H1 (cell line): ENCODE results near the gene GABRG3. TPM values are rescaled to one million over a fixed set of nuclear protein-coding genes. Genes with fewer than 3 reads are reported as not detected.
A peak's percentile ranks its signal among the peaks of the same experiment; 100 is the strongest.

Source experiments
- CTCF ChIA-PET: fragments of 300-600 bp; sonication (Branson Sonifier 250); formaldehyde crosslinking; loops from one replicate; lab custom pipeline; 2021; ENCODE audit not compliant: partially characterized antibody; lab: Charles Lee
- POLR2A ChIA-PET: fragments of 300-600 bp; sonication (Branson Sonifier 250); formaldehyde crosslinking; loops from one replicate; lab custom pipeline; 2021; ENCODE audit warnings: inconsistent platforms; ENCODE audit not compliant: partially characterized antibody; lab: Charles Lee
- DNase-seq, 2 experiments: peaks; one replicate each; pipeline versions ENCODE4 v3.0.0 to v3.0.0-alpha.2; 2010 to 2022; ENCODE audit warnings: low spot score in 2 of 2, low read depth in 1 of 2, mixed read lengths in 1 of 2
- FAIRE-seq: peaks from 2 replicates; lab custom pipeline; 2011; peaks lifted over from hg19 to GRCh38; lab: Jason Lieb, UNC
- H2AFZ ChIP-seq: 2 replicates; pipeline ENCODE4 v1.8.1; 2012; ENCODE audit warnings: low read length, inconsistent platforms
- H2AK5ac ChIP-seq: 2 replicates; pipeline ENCODE4 v1.6.1; 2013; ENCODE audit warnings: low read depth, low read length
- H2BK120ac ChIP-seq: replicated peaks from 2 replicates; pipeline ENCODE3; 2013; ENCODE audit warnings: low read depth, low read length, inconsistent platforms
- H2BK12ac ChIP-seq: 2 replicates; pipeline ENCODE4 v1.6.1; 2013; ENCODE audit warnings: low read depth, low read length
- H2BK15ac ChIP-seq: 2 replicates; pipeline ENCODE4 v1.6.1; 2013; ENCODE audit warnings: low read length
- H2BK20ac ChIP-seq: 2 replicates; pipeline ENCODE4 v1.6.1; 2013; ENCODE audit warnings: low read length
- H2BK5ac ChIP-seq: 2 replicates; pipeline ENCODE4 v1.6.1; 2013; ENCODE audit warnings: low read depth, low read length
- H3K14ac ChIP-seq: 2 replicates; pipeline ENCODE4 v1.6.1; 2013; ENCODE audit warnings: inconsistent platforms; ENCODE audit not compliant: insufficient read length
- H3K18ac ChIP-seq: 2 replicates; pipeline ENCODE4 v1.6.1; 2013; ENCODE audit warnings: low read length; ENCODE audit errors: extremely low read depth
- H3K23ac ChIP-seq: 2 replicates; pipeline ENCODE4 v1.6.1; 2013; ENCODE audit warnings: inconsistent platforms; ENCODE audit not compliant: insufficient read length
- H3K23me2 ChIP-seq: 2 replicates; pipeline ENCODE4 v1.6.1; 2013; ENCODE audit warnings: low read depth, low read length
- H3K27ac ChIP-seq: 2 replicates; pipeline ENCODE4 v1.6.1; 2011; ENCODE audit warnings: low read depth, low read length, inconsistent platforms
- H3K27me3 ChIP-seq, 4 experiments: replicated peaks in 1 of 4; 1 replicate in 1 of 4; 2 replicates in 3 of 4; pipeline versions ENCODE4 v1.6.1 to v1.8.1; 2011 to 2013; ENCODE audit warnings: low read length in 3 of 4, mild to moderate bottlenecking in 3 of 4, inconsistent platforms in 2 of 4, mixed read lengths in 2 of 4, moderate library complexity in 1 of 4; ENCODE audit not compliant: control insufficient read depth in 3 of 4, insufficient read depth in 3 of 4; ENCODE audit errors: extremely low read depth in 1 of 4
- H3K36me3 ChIP-seq, 4 experiments: 2 replicates each; pipeline versions ENCODE4 v1.6.1 to v1.8.1; 2011 to 2013; ENCODE audit warnings: mild to moderate bottlenecking in 4 of 4, low read length in 3 of 4, moderate library complexity in 2 of 4, control low read depth in 1 of 4, inconsistent platforms in 1 of 4; ENCODE audit not compliant: insufficient read depth in 4 of 4, control insufficient read depth in 2 of 4
- H3K4ac ChIP-seq: replicated peaks from 2 replicates; pipeline ENCODE3; 2013; ENCODE audit warnings: low read length, low read depth, mixed read lengths, inconsistent platforms; ENCODE audit not compliant: insufficient read length
- H3K4me1 ChIP-seq, 4 experiments: replicated peaks in 1 of 4; 1 replicate in 1 of 4; 2 replicates in 3 of 4; pipeline versions ENCODE4 v1.6.1 to v1.8.1; 2011 to 2013; ENCODE audit warnings: low read length in 3 of 4, inconsistent platforms in 2 of 4, mixed read lengths in 1 of 4; ENCODE audit not compliant: insufficient read depth in 4 of 4, control insufficient read depth in 3 of 4
- H3K4me2 ChIP-seq, 2 experiments: 2 replicates each; pipeline versions ENCODE4 v1.6.1 to v1.8.1; 2011 to 2013; ENCODE audit warnings: low read depth in 2 of 2, low read length in 2 of 2, control low read depth in 1 of 2, inconsistent platforms in 1 of 2, mild to moderate bottlenecking in 1 of 2; ENCODE audit not compliant: insufficient read depth in 1 of 2
- H3K4me3 ChIP-seq, 4 experiments: fragments of 200-600, 300-600 bp in 1 of 4; sonication (generic), shearing (Covaris generic), sonication (Bioruptor Twin) in 1 of 4; 2 replicates each; pipeline versions ENCODE4 v1.5.1 to v1.8.1; 2011 to 2016; ENCODE audit warnings: low read length in 4 of 4, low read depth in 3 of 4, control low read depth in 2 of 4, inconsistent platforms in 2 of 4, mild to moderate bottlenecking in 2 of 4, mixed read lengths in 1 of 4, moderate library complexity in 1 of 4; ENCODE audit not compliant: insufficient read depth in 2 of 4; ENCODE audit errors: extremely low read depth in 1 of 4
- H3K56ac ChIP-seq: replicated peaks from 2 replicates; pipeline ENCODE3; 2013; ENCODE audit warnings: low read depth, mild to moderate bottlenecking, mixed read lengths, low read length, inconsistent platforms; ENCODE audit not compliant: insufficient read length
- H3K79me1 ChIP-seq: 2 replicates; pipeline ENCODE4 v1.6.1; 2013; ENCODE audit warnings: low read depth, low read length, control low read depth
- H3K79me2 ChIP-seq, 2 experiments: 2 replicates each; pipeline versions ENCODE4 v1.6.1 to v1.8.1; 2012 to 2013; ENCODE audit warnings: low read length in 2 of 2, mild to moderate bottlenecking in 2 of 2, inconsistent platforms in 1 of 2; ENCODE audit not compliant: insufficient read depth in 2 of 2, control insufficient read depth in 1 of 2
- H3K9ac ChIP-seq, 4 experiments: replicated peaks in 1 of 4; 1 replicate in 1 of 4; 2 replicates in 3 of 4; pipeline versions ENCODE4 v1.6.1 to v1.8.1; 2011 to 2013; ENCODE audit warnings: low read depth in 3 of 4, low read length in 3 of 4, control low read depth in 2 of 4, mild to moderate bottlenecking in 2 of 4, moderate library complexity in 2 of 4, inconsistent platforms in 1 of 4; ENCODE audit errors: extremely low read depth in 1 of 4
- H3K9me3 ChIP-seq, 2 experiments: 2 replicates each; pipeline versions ENCODE4 v1.6.1 to v1.8.1; 2012 to 2013; ENCODE audit warnings: mild to moderate bottlenecking in 2 of 2, moderate library complexity in 2 of 2, control low read depth in 1 of 2, inconsistent platforms in 1 of 2, low read depth in 1 of 2, low read length in 1 of 2, mixed read lengths in 1 of 2; ENCODE audit not compliant: insufficient read depth in 2 of 2
- H4K20me1 ChIP-seq, 2 experiments: replicated peaks in 1 of 2; 2 replicates each; pipeline versions ENCODE3 to v1.8.1; 2011 to 2013; ENCODE audit warnings: inconsistent platforms in 2 of 2, low read length in 2 of 2, mild to moderate bottlenecking in 1 of 2; ENCODE audit not compliant: insufficient read depth in 2 of 2, control insufficient read depth in 1 of 2
- H4K5ac ChIP-seq: 2 replicates; pipeline ENCODE4 v1.6.1; 2013; ENCODE audit warnings: low read length, low read depth, mixed read lengths, inconsistent platforms; ENCODE audit not compliant: insufficient read length
- H4K8ac ChIP-seq: 2 replicates; pipeline ENCODE4 v1.8.0; 2013; ENCODE audit warnings: mild to moderate bottlenecking, moderate library complexity, low read length, inconsistent platforms; ENCODE audit not compliant: insufficient read depth; ENCODE audit errors: extremely low read depth
- H4K91ac ChIP-seq: replicated peaks from 2 replicates; pipeline ENCODE3; 2013; ENCODE audit warnings: low read length, mixed read lengths, inconsistent platforms; ENCODE audit not compliant: insufficient read length
- BCL11A ChIP-seq, 2 experiments: IDR thresholded peaks; one replicate each; pipeline ENCODE4 v1.6.1; 2011; ENCODE audit warnings: low read depth in 2 of 2, low read length in 2 of 2, mild to moderate bottlenecking in 2 of 2
- CTCF ChIP-seq, 3 experiments: IDR thresholded peaks; 1 replicate in 2 of 3; 2 replicates in 1 of 3; pipeline versions ENCODE4 v1.5.1 to v1.6.1; 2011; ENCODE audit warnings: low read length in 3 of 3, mild to moderate bottlenecking in 3 of 3, inconsistent platforms in 2 of 3, low read depth in 1 of 3, moderate library complexity in 1 of 3; ENCODE audit not compliant: insufficient read depth in 1 of 3; ENCODE audit errors: control extremely low read depth in 1 of 3
- HDAC2 ChIP-seq, 2 experiments: fragments of 300-600 bp in 1 of 2; sonication (generic) in 1 of 2; IDR thresholded peaks; 2 replicates each; pipeline ENCODE4 v1.6.1; 2011 to 2012; ENCODE audit warnings: low read depth in 2 of 2, low read length in 2 of 2, mild to moderate bottlenecking in 2 of 2, moderate library complexity in 2 of 2, borderline replicate concordance in 1 of 2, inconsistent platforms in 1 of 2
- RAD21 ChIP-seq, 2 experiments: IDR thresholded peaks in 1 of 2; conservative IDR thresholded peaks in 1 of 2; 2 replicates each; pipeline ENCODE4 v1.6.1; 2011; ENCODE audit warnings: low read depth in 2 of 2, low read length in 2 of 2, improper control_type of control experiment in 1 of 2, inconsistent platforms in 1 of 2, mild to moderate bottlenecking in 1 of 2, moderate library complexity in 1 of 2
- YY1 ChIP-seq: IDR thresholded peaks from 2 replicates; pipeline ENCODE4 v1.6.1; 2011; ENCODE audit warnings: low read depth, mild to moderate bottlenecking, low read length
- WGBS, 2 experiments: shearing (Covaris generic) in 1 of 2; methylation state at CpG; one replicate each; pipeline versions ENCODE4 v1.1.6 to v1.1.7; 2013 to 2015; ENCODE audit warnings: low lambda C conversion rate in 2 of 2, mixed read lengths in 2 of 2, inconsistent platforms in 1 of 2, low coverage in 1 of 2, missing lambda C conversion rate in 1 of 2; ENCODE audit not compliant: insufficient replicate concordance in 2 of 2, insufficient coverage in 1 of 2, insufficient read length in 1 of 2; ENCODE audit errors: extremely low coverage in 1 of 2, missing lambda C conversion rate in 1 of 2; 5-methylcytosine and 5-hydroxymethylcytosine counted together
- polyA plus RNA-seq, 7 experiments: library from polyadenylated mRNA; depleted of rRNA in 3 of 7; stranded (reverse) in 5 of 7; unstranded in 2 of 7; fragments of >200 nt in 5 of 7; fragments of 200-250 nt in 2 of 7; gene quantifications; 1 replicate in 5 of 7; 2 replicates in 1 of 7; 4 replicates in 1 of 7; pipeline versions ENCODE4 v1.2.1 to v1.2.3, GENCODE V29; 2011 to 2013; ENCODE audit warnings: missing spikeins in 2 of 7, mixed read lengths in 2 of 7
- total RNA-seq: library from RNA; stranded (reverse); fragmentation: NEBNext Ultra II Directional; extraction: Animal tissue kit (Norgen Biotek cat#: 25700); gene quantifications from 2 replicates; pipeline ENCODE4 v1.2.1, GENCODE V29; 2021

GABRG3 gene
- total and polyA plus RNA-seq, 2 of the 8 experiments (the other 6 are each of a cell fraction or from before 2014, with no cell fraction given): 0.17 to 0.80 TPM

DNA sequence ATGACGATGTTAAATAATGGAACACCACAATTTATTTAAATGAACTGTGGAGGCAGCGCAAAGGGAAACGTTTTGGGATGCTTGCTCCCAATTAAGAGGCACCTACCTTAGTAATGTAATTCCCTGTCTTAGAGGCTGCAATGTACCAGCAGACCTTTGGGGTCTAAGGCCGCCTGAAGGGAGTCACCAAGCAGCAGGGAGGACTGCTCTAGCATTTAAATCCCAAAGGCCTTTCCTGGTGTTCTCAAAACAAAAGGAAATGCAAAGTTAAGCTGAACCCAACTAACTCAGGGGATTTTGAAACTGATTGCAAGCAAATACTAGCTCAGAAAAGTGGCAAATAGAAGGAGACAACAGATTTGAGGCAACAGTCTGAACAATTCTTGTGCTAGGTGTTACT, 510.8 kb downstream of the GABRG3 start:
- 6% methylated on average over 4 of the region's 4 CpGs; no CpG with 5 or more reads in 1 of the 2 experiments for WGBS, 2 experiments
- H2BK20ac ChIP-seq: no peak overlapping the region
- H2BK12ac ChIP-seq: no peak overlapping the region
- 0 out of 2 replicates have a peak, but pooled peaks cover 2% of the 10 kb centered on the region for H3K23me2 ChIP-seq
- 0 out of 4 replicates have a peak, but pooled peaks of 1 of the 2 experiments have one; percentile 70 for TF ChIP-seq HDAC2 (IDR thresholded peaks at IDR 0.05; ENCODE audit: borderline replicate concordance in 1 of 2, low read depth in 2 of 2, low read length in 2 of 2)
- 0 out of 2 replicates have a peak, but pooled peaks have one; percentile 24 for TF ChIP-seq YY1
- peak in 1 of 2 experiments; percentile 41; a peak in 2 of 4 replicates for TF ChIP-seq RAD21 (IDR thresholded peaks at IDR 0.05 in 1 of 2, conservative IDR thresholded peaks at IDR 0.05 in 1 of 2; ENCODE audit: low read depth in 2 of 2, low read length in 2 of 2)
- peak in 1 of 3 experiments; percentile 8; a peak in 1 of 4 replicates for TF ChIP-seq CTCF (IDR thresholded peaks at IDR 0.05; ENCODE audit: control extremely low read depth in 1 of 3, insufficient read depth in 1 of 3, low read depth in 1 of 3, low read length in 3 of 3)
- no peak for TF ChIP-seq BCL11A (IDR thresholded peaks at IDR 0.05; ENCODE audit: low read depth in 2 of 2, low read length in 2 of 2)
- H3K14ac ChIP-seq: no peak overlapping the region
- H4K8ac ChIP-seq: no peak overlapping the region
- peak in 1 of 2 experiments; percentile 50 for DNase-seq
- H3K23ac ChIP-seq: no peak overlapping the region
- POLR2A ChIA-PET: no interaction called here
- no peak overlapping the region for H3K18ac ChIP-seq
- no peaks in the 10 kb centered on the region for H3K36me3 ChIP-seq
- H2BK5ac ChIP-seq: no peak overlapping the region
- CTCF ChIA-PET: interaction anchor here (0.9 kb wide), 1 partner anchor 95 kb away, joined by 3 read pairs; no protein-coding TSS in a partner anchor
- peaks cover 5 to 7% of the 10 kb centered on the region in 2 experiments; a peak in 3 of 4 replicates for H3K9me3 ChIP-seq
- no peak overlapping the region for H3K4ac ChIP-seq
- H3K9ac ChIP-seq: no peak overlapping the region
- no peak overlapping the region for H2AFZ ChIP-seq
- H4K5ac ChIP-seq: no peak overlapping the region
- no peaks in the 10 kb centered on the region for H3K79me2 ChIP-seq
- H2BK120ac ChIP-seq: no peak overlapping the region
- H4K20me1 ChIP-seq: no peaks in the 10 kb centered on the region
- H2AK5ac ChIP-seq: no peak overlapping the region
- no peaks in the 10 kb centered on the region for H3K27me3 ChIP-seq
- no peak overlapping the region for H3K27ac ChIP-seq
- no peak overlapping the region for H4K91ac ChIP-seq
- H2BK15ac ChIP-seq: no peak overlapping the region
- peaks cover 0 to 13% (median 5%) of the 10 kb centered on the region in 4 experiments; a peak in 5 of 7 replicates for H3K4me1 ChIP-seq
- peak overlapping the region; percentile 55 to 60 for H3K4me2 ChIP-seq
- no peak overlapping the region for H3K56ac ChIP-seq
- H3K4me3 ChIP-seq: peak overlapping the region in 1 of 4 experiments; percentile 35; a peak in 1 of 8 replicates
- H3K79me1 ChIP-seq: no peaks in the 10 kb centered on the region
- peak; percentile 94 for FAIRE-seq
